Activated CD4-positive, alpha-beta T cell treated with anti-CD3 and anti-CD28 coated beads, Interleukin-2, amount 50 U/mL, for 24 hours (primary cell): Measurements from ENCODE around the gene RBMS3.

Experiments
- DNase-seq, 2 donors: peaks; one replicate each; pipeline ENCODE4 v3.0.0-alpha.2; 2020; ENCODE audit warnings: low read depth in 1 of 2, low spot score in 1 of 2

RBMS3 gene

DNA sequence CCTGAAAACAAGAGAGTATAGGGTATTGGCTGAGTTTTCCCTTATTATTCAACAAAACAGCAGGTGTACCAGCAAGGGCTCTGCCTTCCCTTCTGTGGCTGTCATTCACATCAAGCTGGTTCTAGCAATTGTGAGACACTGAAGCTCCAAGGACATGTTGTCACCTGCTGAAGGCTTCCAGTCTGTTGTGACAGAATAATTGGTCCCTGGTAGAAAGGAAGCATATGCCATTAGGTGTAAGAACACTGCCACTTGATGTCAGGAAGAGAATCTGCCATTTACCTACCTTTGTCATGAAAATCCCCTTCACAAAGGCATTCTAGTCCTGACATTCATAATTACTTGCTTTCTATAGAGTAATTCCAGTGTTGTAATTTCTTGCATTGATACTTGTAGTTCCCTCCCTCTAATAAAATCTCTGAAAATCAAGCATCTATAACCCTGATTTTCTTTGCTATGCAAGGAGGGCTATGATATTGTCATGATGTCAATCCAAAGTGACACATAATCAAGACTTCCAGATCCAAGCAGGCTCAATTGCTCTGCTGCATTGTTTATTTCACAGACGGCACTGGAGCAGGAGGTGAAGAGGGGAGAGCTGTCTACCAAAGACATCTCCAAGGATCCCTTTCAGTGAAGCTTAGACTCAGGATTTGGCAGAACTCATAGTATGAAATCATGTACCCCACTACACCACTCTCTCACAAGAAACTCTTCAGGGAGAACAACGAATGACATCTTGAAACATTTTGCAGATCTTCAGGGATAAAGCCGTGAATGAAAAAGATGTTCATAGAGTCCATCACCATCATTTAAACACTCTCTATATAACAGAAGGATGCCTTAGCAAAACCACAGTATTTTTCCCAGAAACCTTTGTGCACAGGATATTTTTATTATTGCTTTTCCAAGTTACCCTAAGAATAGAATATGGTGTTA is 425.3 kb downstream of the RBMS3 start:
- DNase-seq, result no peak

DNA sequence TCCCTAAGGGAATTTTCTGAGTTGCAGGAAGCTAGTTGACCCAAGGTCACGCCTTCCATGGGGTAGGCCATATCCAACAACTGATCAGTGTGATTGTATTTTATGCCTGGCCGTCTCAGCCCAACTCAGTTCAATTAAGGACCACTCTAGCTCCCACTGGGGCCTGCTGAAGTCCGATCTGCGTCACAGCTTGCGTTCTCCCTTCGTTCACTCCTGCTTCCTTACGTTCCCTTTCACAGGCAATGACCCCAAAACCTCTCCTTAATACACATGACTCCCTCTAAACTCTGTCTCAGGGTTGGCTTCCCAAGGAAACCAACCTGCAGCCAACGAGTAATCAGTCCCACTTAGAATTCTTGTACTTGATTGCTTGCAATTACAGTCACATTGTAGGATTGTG is 428.0 kb downstream of the RBMS3 start:
- DNase-seq, result no peak

DNA sequence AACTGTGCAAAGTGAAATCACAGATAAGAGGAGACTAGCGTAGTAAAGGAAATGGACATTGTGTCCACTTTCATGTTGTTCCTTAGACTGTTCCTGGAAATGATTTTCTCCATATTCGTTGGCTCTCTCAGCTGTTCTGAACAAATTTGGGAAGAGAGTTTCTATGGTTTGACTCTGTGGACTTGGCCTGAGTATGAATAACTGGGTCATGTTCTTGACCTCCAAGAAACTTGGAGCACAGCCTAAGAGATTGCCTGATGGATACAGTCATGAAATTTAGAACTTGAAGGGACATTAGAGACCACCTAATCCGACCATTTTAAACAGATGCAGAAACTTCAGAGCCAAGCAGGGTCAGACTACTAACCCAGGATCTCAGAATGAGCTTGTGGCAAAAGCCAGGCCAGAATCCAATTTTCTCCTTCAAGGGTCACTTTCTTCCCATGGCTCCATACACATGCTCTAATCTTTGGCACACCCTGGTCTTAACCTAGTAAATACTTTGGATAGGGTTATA is 430.4 kb downstream of the RBMS3 start:
- DNase-seq, result no peak

DNA sequence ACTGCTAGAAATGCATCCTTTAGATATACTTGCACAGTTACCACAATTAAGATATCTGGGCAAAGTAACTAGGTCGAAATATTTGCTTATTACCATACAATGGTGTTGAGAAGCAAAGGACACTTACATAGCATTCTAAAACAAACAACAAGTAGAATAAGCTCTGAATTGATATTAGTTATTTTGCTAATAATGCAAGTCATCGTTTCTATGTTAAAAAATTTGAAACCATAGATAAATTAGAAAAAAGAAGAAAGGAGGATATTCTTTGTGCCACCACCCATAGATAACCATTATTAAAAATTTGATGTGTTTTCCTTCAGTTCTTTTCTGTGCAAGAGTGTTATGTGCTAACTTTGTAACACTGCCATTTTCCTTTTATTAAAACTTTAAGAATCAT is 435.3 kb downstream of the RBMS3 start:
- DNase-seq, result no peak

DNA sequence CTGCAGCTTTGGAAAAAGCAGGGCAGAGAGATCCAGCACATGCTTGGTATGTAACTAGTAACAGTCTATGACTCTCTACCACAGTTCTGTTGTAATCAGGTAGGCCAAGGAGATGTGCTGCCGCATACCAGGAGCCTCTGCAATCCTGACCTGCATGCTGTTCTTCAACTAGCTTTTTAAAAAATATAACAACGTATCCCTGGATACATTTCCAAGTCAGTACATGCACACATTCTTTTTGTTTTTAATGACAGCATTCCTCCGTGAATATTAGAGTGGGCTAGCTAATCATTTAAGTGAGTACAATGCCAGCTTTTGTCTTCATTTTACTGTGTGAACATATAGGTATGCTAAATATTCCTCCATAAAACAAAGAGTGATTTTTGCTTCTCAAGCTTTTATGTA is 437.8 kb downstream of the RBMS3 start:
- no peak for DNase-seq

DNA sequence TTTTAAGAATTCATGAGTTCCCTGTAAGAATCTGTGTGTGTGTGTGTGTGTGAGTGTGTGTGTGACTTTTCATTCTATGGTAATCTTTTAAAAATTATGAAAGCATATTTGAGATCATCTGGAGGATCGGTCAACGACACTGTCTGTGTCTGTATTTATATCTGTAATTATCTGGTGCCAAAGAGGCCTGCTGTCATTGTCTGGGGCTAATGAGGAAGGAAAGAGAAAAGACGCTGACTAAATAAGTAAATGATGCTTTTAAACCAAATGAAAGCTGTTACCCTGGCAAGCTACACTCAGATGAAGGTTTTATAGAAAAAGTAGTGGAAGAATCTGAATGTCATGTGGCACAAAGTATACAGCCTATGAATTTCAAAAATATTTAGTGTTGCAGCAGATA is 439.8 kb downstream of the RBMS3 start:
- DNase-seq, result no peak

DNA sequence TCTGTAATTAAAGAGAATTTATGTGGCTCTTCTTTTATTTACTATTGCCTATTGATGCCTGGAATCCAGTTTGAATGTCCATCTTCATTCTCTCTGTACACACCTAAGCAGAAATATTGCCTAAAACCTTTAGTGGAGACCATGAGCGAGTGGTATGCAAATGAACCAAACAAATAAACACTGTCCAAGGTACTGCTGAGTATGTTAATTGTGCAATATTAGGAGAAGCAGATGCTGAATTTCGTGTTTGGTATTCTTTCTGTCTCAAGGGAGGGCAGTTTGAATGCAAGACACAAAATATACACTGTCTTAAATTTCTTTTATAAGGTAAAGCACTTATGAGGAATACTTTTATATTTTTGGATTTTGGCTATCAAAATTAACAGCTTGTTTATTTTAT is 440.9 kb downstream of the RBMS3 start:
- no peak for DNase-seq

DNA sequence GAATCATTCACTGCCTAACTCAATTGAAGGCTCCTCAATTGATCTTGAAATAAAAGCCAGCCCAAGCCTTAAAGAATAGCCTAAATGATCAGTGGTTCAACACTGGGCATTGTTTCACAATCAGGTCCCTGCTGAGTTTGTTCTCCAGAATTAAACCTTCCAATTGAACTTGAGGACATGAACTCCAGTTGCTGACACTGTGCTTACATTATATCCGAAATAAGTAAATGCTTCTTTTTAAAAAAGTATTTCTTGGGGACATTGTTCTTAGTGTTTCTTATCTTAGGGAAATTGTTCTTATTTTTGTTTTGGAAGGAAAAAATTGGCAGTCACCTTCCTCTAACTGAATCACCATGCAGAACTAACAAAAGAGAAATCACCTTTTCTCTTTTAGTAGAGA is 450.2 kb downstream of the RBMS3 start:
- DNase-seq, result no peak

DNA sequence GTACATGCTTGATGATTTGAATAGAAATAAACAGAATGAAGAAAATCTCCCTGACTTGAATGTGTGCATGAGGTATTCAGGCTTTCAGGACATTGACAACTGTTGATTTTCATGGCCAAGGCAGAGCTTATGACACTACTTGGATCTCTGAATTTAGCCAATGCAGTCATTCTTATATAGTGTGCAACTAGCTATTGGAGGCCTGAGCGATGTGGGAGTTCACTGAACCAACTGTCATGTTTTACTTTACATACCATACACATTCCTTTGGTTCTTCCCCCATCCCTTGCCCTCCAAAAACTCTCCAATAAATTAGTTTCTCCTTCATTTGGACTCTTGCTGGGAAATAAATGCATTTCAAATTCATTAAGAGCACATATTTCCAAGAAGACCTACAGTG is 460.4 kb downstream of the RBMS3 start:
- DNase-seq, result no peak

DNA sequence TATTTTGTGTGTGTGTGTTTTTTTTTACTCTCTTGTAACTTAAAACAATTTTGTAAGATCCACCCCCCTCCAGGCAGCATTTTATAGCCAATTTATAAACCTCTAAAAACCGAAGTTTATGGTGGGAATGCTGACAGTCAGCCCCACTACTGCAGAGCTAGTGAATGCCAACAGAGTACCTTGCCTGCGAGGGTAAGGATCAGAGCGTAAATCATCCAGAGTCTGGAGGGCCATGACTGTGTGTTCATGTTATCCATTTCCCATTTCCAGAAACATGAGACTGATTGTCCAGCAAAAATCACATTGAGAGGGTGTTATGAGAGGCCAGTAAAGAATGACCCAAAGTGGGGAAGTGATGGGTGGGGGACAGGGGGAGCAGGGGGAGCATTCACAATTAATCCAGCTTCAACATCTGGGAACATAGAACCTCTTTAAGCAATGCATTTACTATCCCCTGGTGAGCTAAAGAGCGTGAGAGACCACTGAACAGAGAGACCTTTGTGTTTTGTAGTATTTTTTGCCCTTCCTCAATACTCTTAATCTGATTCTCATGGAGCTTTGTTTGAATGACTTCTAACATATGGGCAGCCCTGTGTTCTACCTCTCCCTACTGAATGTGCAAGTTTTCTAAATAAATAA is 464.5 kb downstream of the RBMS3 start:
- DNase-seq, result no peak

DNA sequence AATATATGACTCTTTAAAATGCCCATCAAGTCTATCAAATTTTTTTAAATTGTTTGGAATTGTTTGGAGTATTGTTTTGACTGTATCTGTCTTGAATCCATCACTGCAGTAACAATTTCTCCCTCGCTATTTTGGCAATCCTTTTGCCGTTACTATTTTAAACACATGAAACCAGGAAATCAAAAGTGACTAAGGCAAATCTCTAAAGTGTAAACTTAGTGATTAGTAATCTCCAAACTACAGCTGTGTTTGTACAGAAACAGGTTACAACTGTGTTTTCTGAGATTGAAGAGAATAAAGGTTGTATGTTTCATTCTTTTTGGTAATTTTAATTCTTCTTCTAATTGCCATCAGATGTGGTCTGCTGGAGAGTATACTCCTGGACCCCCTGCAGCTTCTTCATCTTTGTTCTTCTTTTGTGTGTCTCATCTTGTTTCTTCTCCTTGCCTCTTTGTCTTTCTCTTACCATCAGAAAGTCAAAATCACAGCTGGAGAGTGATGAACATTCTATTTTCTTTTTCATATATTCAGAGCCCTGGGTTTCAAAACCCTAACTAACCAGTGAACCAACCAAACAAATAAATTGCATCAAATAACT is 465.4 kb downstream of the RBMS3 start:
- DNase-seq, result no peak

DNA sequence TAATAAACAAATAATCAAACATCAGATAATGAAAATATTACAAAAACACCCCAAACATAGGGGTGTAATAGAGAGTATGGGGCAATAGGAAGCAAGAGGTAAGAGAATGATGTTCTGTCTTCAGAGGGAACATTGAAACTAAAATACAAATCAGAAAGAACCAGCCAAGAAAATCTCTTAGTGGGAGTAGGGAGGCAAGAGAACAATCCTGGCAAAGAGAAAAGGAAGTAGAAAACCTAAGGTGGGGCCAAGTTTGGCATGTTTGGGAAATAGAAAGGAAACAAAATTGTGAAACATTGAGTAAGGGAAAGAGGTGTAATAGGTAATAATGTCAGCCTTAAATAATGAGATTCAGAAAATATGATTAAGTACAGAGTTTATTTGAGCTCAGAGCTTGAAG is 467.1 kb downstream of the RBMS3 start:
- no peak for DNase-seq

DNA sequence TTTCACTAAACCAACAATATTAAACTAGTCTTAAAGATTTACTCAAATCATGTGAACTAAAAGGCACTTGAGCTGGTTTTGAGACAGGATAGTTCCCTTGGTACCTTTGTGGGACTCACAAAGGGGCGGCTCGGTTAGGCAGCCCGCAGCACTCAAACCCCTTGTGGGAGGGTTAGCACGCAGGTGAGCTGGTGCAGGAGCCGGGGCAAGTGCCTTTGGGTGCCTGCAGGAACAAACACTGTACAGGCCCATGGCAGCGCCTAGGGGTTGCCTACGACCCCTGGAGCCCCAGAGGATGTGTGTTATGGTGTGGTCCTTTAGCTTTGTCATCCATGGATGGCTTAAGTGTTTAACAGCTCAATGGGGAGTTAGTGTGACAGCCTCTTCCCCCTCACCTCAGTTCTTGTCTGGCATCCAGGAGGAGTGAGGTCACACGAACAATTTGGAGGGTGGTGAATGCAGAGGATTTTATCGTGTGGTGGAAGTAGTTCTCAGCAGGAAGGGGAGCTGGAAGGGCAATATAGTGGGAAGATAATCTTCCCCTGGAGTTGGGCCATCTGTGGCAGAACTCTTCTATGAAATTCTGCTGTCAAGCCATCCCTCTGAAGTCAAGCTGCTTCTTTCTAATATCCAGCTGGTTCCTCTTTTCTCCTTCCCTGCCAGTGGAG is 470.9 kb downstream of the RBMS3 start:
- no peak for DNase-seq

DNA sequence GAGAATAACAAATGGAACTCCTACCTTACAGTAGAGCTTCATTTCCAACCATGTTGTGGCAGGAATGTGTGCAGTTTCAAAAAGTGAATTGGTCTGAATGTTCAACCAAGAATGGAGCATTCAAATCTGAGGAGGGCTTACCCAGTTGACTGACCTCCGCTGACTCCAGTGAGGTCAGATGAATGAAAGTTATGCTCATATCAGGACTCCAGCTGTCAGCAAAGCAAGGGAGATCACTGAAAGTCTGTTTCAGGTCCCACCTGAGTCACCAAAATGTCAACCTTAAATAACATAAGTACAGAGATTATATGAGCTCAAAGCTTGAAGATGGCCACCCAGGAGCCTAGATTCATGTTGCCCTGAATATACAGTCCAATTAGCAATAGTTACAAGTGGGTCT is 473.5 kb downstream of the RBMS3 start:
- no peak for DNase-seq

DNA sequence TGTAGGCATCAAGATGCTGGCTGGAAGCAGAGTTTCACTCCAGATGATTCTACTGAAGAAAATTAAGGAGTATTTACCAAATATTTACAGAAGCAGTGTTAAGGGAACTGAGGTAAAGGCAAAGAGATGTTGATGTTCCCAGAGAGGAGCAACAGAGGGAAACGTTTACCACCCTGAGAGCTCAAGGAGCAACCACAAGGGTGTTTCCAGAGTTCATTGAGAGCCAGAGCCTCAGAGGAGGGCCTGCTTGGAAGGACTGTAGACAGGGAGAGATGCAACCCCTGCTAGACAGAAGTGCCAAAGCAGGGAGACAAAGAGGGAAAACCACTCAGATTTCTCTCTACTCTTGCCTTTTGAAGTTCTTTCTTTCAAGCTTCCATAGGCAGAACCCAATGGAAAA is 474.5 kb downstream of the RBMS3 start:
- DNase-seq, result no peak

DNA sequence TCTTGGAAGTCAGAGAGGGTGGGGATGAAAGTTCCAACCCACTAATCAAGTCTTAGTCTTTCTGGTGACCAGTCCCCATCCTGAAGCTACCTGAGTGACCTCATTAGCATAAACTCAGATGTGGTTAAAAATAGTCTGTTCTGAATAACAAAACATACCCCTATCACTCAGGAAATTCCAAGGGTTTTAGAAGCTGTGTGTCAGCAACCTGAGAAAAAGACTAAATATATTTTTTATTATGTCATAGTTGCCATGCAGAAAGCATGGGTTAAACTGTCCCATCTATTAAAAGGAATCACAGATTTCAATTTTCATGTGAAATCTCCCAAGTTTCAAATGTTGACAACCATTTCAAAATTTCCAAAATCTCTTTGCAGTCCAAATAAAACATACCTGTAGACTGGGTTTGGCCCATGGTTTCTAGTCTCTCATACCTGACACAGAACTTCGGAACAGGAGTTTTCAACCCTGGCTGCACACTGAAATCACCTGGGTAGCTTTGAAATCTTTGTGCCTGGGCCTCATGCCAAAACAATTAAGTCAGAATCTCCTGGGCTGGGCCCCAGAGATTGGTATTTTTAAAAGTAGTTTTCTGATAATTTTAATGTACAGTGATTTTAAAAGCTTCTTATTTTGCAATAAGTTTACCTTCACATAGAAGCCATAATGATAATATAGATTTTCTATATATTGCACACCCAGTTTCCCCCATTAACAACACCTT is 476.3 kb downstream of the RBMS3 start:
- no peak for DNase-seq

DNA sequence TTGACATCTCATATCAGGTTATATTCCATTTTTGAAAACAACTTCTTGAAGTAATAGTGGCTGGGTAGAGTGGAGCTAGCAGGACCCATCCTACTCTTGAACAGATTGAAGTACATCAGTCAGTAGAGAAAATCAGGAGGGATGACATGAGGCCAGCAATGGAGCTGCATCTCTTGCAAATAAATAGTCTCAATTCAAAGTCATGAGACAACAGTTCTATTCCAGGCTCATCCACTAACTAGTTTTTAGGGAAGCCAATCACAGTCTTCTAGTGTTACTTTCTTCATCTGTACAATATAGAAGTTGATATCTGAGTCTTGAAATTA is 477.2 kb downstream of the RBMS3 start:
- no peak for DNase-seq

DNA sequence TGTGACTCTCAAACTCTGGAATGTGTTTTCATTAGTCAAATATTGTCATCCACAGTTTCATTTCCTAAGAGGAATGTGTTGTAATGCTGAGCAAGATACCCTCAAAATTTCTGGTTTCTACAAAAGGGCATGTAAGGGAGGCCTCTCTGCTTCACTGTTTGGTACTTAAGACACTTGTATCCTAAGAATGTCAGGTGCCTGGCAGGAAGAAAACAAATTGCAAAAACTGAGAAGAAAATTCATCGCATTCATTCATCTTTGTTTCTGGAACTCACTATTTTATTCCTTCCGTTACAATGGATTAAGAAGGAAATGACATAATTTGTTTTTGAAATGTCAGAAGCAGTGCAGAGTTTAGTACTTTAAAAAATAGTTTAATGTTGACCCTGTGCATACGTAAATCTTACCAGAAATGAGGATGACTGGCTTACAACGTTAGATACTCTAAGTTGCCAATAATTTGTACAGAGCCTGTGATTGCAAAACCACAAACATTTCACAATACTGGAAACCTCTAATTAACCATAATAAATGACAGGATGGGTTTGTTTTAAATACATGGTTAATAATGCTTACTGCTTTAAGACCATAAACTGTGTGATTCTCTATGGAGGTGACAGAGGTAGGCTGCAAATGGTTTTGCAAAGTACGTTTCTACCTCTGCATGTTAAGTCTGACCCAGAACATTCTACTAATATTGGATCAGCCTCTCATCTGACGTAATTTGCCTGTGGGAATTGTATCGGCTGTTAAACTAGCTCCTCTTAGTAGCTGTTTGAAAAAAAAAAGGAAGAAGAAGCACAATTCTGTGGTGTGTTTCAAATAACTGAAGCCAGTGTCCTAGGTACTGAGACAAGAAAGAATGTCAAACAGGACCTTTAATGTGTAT is 477.8 kb downstream of the RBMS3 start:
- DNase-seq, result no peak

DNA sequence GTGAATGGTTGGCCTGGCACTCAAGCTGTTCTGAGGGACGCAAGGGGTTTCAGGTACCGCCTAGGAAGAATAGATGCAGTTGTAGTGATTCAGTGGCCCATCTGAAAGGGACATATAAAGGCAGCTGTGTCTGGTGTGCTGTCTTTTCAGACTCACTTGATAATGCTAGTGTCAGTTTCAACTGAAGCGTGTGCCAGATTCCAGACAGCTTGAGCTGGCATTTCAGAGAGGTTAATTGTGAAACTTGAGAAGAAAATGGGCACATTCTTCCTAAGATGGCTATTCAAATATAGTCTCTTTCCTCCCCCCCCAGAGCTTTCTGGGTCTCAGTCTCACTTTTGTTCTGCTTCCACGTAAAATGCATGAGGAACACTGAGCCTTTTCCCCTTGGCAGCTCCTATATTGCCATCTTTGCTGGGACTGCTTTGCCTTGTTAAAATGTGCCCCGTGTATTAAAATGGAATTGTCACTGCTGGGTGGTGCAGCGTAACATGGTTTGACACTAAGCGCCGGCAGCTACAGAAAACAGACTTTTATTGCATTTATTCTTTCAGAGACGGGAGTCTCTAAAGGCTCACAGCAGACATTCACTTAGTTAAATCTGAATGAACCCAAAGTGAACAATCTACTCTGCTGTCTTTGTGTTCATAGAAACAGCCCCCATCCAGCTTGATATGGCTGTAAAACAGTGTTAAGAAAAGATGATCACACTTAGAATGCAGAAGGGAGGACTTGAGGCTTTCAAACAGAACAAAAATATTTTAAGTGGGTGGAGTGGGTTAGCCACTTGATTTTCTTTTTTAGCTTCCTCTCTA is 478.7 kb downstream of the RBMS3 start:
- DNase-seq, result no peak
